ENCODE measurements around the gene CNKSR3.

DNA sequence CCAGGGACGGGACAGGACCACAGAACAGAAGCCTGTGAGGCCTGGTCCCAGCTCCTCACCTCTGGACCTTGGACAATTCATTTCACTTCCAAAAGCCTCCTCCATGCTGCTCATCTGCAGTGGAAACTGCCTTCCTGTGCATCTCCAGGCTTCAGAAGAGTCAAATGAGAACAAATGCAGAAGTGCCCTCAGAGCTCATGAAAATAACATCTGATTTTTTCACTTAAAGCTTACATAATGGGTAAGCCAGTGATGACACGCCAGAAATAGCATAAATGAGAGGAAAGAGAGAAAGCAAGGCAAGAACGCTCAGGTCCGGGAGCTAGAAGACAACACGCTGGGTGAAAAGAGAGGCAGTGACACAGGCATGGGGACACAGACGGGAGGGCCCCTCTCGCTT, 7.9 kb downstream of the CNKSR3 start:
- TF ChIP-seq, protein P1, sequence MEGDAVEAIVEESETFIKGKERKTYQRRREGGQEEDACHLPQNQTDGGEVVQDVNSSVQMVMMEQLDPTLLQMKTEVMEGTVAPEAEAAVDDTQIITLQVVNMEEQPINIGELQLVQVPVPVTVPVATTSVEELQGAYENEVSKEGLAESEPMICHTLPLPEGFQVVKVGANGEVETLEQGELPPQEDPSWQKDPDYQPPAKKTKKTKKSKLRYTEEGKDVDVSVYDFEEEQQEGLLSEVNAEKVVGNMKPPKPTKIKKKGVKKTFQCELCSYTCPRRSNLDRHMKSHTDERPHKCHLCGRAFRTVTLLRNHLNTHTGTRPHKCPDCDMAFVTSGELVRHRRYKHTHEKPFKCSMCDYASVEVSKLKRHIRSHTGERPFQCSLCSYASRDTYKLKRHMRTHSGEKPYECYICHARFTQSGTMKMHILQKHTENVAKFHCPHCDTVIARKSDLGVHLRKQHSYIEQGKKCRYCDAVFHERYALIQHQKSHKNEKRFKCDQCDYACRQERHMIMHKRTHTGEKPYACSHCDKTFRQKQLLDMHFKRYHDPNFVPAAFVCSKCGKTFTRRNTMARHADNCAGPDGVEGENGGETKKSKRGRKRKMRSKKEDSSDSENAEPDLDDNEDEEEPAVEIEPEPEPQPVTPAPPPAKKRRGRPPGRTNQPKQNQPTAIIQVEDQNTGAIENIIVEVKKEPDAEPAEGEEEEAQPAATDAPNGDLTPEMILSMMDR (IDR thresholded peaks at IDR 0.05): no peak
- TF ChIP-seq POLR2AphosphoS5 (IDR thresholded peaks at IDR 0.05): no peak
